DND-41 (cell line): Measurements from ENCODE around the gene SYNGR1.

Experiments used
- ATAC-seq: fragments of 200-7000 bp; cut with Tn5 transposase; 3 replicates; pipeline ENCODE4 v1.9.1; 2021; ENCODE audit warnings: low read depth; ENCODE audit not compliant: insufficient read depth
- DNase-seq: peaks from one replicate; pipeline ENCODE4 v3.0.0-alpha.2; 2020
- H2AFZ ChIP-seq: 2 replicates; pipeline ENCODE4 v1.6.0; 2012; ENCODE audit warnings: low read depth, low read length
- H3K27ac ChIP-seq: 2 replicates; pipeline ENCODE4 v1.5.1; 2012; ENCODE audit warnings: low read length, inconsistent platforms
- H3K27me3 ChIP-seq: fragments of 200-600 bp; sonication (generic); 2 replicates; pipeline ENCODE4 v1.6.0; 2012; ENCODE audit warnings: low read length, mild to moderate bottlenecking, inconsistent platforms; ENCODE audit not compliant: insufficient read depth, poor library complexity
- H3K36me3 ChIP-seq: 2 replicates; pipeline ENCODE4 v1.5.1; 2012; ENCODE audit warnings: low read length, inconsistent platforms; ENCODE audit not compliant: insufficient read depth
- H3K4me1 ChIP-seq: 2 replicates; pipeline ENCODE4 v1.5.1; 2012; ENCODE audit warnings: mild to moderate bottlenecking, low read length; ENCODE audit not compliant: insufficient read depth
- H3K4me2 ChIP-seq: 2 replicates; pipeline ENCODE4 v1.6.0; 2012; ENCODE audit warnings: mild to moderate bottlenecking, moderate library complexity, low read length, inconsistent platforms; ENCODE audit not compliant: insufficient read depth
- H3K4me3 ChIP-seq, 2 experiments: fragments of 200-600 bp in 1 of 2; shearing (Covaris generic) in 1 of 2; 2 replicates each; pipeline ENCODE4 v1.5.1; 2012 to 2016; ENCODE audit warnings: inconsistent platforms in 2 of 2, low read length in 2 of 2, mild to moderate bottlenecking in 2 of 2, low read depth in 1 of 2, moderate library complexity in 1 of 2
- H3K79me2 ChIP-seq: 2 replicates; pipeline ENCODE4 v1.6.0; 2012; ENCODE audit warnings: low read length, inconsistent platforms; ENCODE audit not compliant: insufficient read depth
- H3K9ac ChIP-seq: 2 replicates; pipeline ENCODE4 v1.6.0; 2012; ENCODE audit warnings: low read depth, mild to moderate bottlenecking, inconsistent platforms, low read length, moderate library complexity
- H3K9me3 ChIP-seq: 2 replicates; pipeline ENCODE4 v1.5.1; 2012; ENCODE audit warnings: low read length, moderate library complexity, mild to moderate bottlenecking, inconsistent platforms; ENCODE audit not compliant: insufficient read depth, severe bottlenecking
- H4K20me1 ChIP-seq: 2 replicates; pipeline ENCODE4 v1.6.0; 2012; ENCODE audit warnings: low read length; ENCODE audit not compliant: insufficient read depth
- CTCF ChIP-seq: IDR thresholded peaks from 2 replicates; pipeline ENCODE4 v1.5.1; 2012; ENCODE audit warnings: borderline replicate concordance, low read length, moderate library complexity, mild to moderate bottlenecking; ENCODE audit not compliant: poor library complexity, severe bottlenecking; ENCODE audit errors: extremely low read depth
- EZH2 ChIP-seq: IDR thresholded peaks from 3 replicates; pipeline ENCODE4 v1.6.1; 2012; ENCODE audit warnings: borderline replicate concordance, low read depth, mild to moderate bottlenecking, moderate library complexity, low read length, inconsistent platforms; ENCODE audit not compliant: severe bottlenecking

The SYNGR1 gene

DNA sequence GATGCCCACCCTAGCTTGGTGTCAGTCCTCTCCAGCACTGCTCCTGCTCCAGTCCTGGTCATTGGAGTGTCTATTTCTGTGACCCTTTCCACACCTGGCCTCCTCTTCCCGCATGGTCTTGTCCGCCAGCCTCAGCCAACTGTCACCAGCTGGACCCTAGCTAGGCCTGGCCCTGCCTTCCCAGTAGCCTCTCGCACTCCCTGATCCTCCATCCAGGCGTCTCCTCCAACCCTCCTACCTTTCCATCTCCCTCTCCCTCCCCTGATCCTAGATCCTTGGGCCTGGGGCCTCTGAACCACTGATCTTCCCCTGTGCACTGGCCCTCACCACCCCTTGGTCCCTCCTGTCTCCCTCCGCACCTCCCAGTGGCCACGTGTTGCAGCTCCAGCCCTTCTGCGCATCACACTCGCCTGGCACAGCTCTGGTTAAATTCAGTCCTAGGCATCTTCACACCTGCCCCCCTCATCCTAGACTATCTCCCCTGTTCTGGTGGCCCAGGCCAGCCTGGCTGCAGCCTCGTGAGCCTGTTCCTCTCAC lies 9.9 kb downstream of the SYNGR1 start:
- ATAC-seq (no peak), DNase-seq (no peak)
- H3K79me2 ChIP-seq, result no peaks in the 10 kb centered on the region
- peaks cover 4% of the 10 kb centered on the region for H3K36me3 ChIP-seq
- no peak overlapping the region for H3K9ac ChIP-seq
- no peaks in the 10 kb centered on the region for H3K27me3 ChIP-seq
- TF ChIP-seq CTCF, result no peak
- no peak for TF ChIP-seq EZH2
- H4K20me1 ChIP-seq, result peaks cover 26% of the 10 kb centered on the region
- no peak overlapping the region for H3K4me3 ChIP-seq
- H3K27ac ChIP-seq, result no peak overlapping the region
- no peaks in the 10 kb centered on the region for H3K9me3 ChIP-seq
- H3K4me1 ChIP-seq, result no peaks in the 10 kb centered on the region
- H2AFZ ChIP-seq, result no peak overlapping the region
- no peak overlapping the region for H3K4me2 ChIP-seq

DNA sequence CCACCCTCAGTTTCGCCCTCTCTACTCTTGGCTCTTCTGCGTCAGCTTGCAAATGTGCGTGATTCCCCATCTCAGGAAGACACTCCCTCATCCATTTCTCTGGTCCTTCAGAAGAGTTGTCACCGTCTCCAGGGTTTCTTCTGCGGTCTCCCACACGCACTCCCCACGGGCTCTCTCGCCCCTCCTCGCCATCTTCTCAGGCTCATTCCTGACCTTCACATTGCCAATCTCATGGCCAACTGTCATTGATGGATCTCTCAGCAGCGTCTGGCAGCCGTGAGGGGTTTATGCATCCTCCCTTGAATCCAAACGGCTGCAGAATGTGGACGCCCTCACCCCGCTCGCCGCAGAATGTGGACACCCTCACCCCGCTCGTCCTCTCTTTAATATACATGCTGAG lies 10.5 kb downstream of the SYNGR1 start:
- H3K9me3 ChIP-seq, result no peaks in the 10 kb centered on the region
- H3K27me3 ChIP-seq, result no peaks in the 10 kb centered on the region
- no peaks in the 10 kb centered on the region for H3K79me2 ChIP-seq
- H4K20me1 ChIP-seq, result peaks cover 30% of the 10 kb centered on the region
- no peak overlapping the region for H3K27ac ChIP-seq
- no peak for DNase-seq
- H3K9ac ChIP-seq, result no peak overlapping the region
- H3K4me1 ChIP-seq, result no peaks in the 10 kb centered on the region
- TF ChIP-seq EZH2 (no peak), CTCF (no peak)
- no peak overlapping the region for H2AFZ ChIP-seq
- H3K36me3 ChIP-seq, result peaks cover 4% of the 10 kb centered on the region
- H3K4me2 ChIP-seq, result no peak overlapping the region
- no peak overlapping the region for H3K4me3 ChIP-seq
- ATAC-seq, result no peak

DNA sequence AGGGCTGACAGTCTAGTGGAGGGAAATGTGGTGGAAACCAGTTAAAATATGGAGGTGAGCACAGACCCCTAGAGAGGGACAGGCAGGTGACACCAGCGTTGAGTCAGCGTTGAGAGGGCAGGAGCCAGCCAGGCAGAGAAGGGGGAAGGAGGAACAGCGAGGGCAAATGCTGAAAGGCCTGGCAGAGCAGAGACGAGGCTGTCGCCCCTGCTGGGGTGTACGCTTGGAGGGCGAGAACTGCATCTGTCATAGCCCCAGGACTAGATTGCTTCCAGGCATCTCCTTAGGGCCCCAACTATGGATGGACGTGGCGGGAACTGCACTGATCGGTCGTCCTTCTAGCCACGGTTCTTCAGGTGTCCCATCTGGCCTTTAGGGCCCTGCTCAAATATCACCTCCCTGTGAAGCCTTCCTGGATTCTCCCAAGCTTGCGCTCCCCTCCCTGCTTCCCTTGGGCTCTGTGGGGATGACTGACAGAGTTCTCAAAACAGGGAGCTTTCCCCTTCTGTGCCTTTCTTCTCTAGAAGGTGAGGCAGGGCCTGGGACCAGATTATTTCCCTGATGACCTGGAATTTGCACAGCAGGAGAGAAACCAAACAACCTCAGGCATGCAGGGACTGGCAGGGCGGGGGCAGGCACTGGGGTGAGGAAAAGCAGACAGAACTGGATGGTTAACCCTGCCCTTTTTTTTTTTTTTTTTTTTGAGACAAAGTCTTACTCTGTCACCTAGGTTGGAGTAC lies 11.1 kb downstream of the SYNGR1 start:
- TF ChIP-seq CTCF (no peak), EZH2 (no peak)
- Histone ChIP-seq H3K79me2 (no peaks in the 10 kb centered on the region), H3K36me3 (peaks cover 4% of the 10 kb centered on the region), H3K4me3 (no peak overlapping the region), H3K9ac (no peak overlapping the region), H3K4me2 (no peak overlapping the region), H3K27me3 (no peaks in the 10 kb centered on the region), H3K27ac (no peak overlapping the region), H3K9me3 (no peaks in the 10 kb centered on the region), H2AFZ (no peak overlapping the region), H4K20me1 (peaks cover 33% of the 10 kb centered on the region), H3K4me1 (no peaks in the 10 kb centered on the region)
- DNase-seq, result no peak
- no peak for ATAC-seq
